Ovary (tissue), 9 donors: Measurements from ENCODE around the gene CNDP2. TPM values are rescaled to one million over a fixed set of nuclear protein-coding genes. Genes with fewer than 3 reads are reported as not detected.

Experiments
- DNase-seq, 5 donors: peaks; one replicate each; pipeline ENCODE4 v3.0.0-alpha.2; 2019 to 2020
- H3K27ac ChIP-seq, 2 donors: fragments of 200-600 bp; one replicate each; pipeline versions ENCODE4 v1.5.1 to v1.8.0; 2019 to 2022
- H3K27me3 ChIP-seq: fragments of 200-600 bp; one replicate; pipeline ENCODE4 v1.8.0; 2022
- H3K36me3 ChIP-seq: fragments of 200-600 bp; sonication (generic); one replicate; pipeline ENCODE4 v1.5.1; 2019
- H3K4me1 ChIP-seq: one replicate; pipeline ENCODE4 v1.8.1; 2013; ENCODE audit warnings: mild to moderate bottlenecking, moderate library complexity; ENCODE audit not compliant: insufficient read depth
- H3K4me3 ChIP-seq: fragments of 200-600 bp; sonication (generic); one replicate; pipeline ENCODE4 v1.5.1; 2017
- H3K9me3 ChIP-seq, 2 donors: fragments of 200-600 bp in 1 of 2; sonication (generic) in 1 of 2; one replicate each; pipeline versions ENCODE4 v1.5.1 to v1.8.1; 2013 to 2019; ENCODE audit warnings: mild to moderate bottlenecking in 1 of 2, moderate library complexity in 1 of 2
- EP300 ChIP-seq: sonication (generic); formaldehyde crosslinking; IDR thresholded peaks from one replicate; pipeline ENCODE4 v1.6.1; 2017; ENCODE audit warnings: antibody characterized with exemption
- POLR2A ChIP-seq: fragments of 450-650 bp; IDR thresholded peaks from one replicate; pipeline ENCODE4 v1.6.1; 2017; ENCODE audit warnings: antibody characterized with exemption, mild to moderate bottlenecking, moderate library complexity
- WGBS, 3 donors: extraction: QIAGEN DNeasy Blood & Tissue Kit in 1 of 3; methylation state at CpG; one replicate each; pipeline versions ENCODE4 v1.1.5 to v1.1.7; 2013 to 2017; 5-methylcytosine and 5-hydroxymethylcytosine counted together
- intact Hi-C, 4 donors: fragments of 100-400 bp; cut with DNase I; formaldehyde crosslinking; loops; one replicate each; pipeline versions ENCODE4 v1.11.0 to v1.15.1; 2022 to 2023
- polyA plus RNA-seq, 2 donors: library from polyadenylated mRNA; stranded (reverse); fragments of 200-250 nt in 1 of 2; fragments of 350-450 nt in 1 of 2; fragmentation: Illumina TruSeq in 1 of 2; extraction: RNeasy Lipid Tissue Mini Kit (QIAGEN cat#74804) in 1 of 2; gene quantifications; one replicate each; pipeline ENCODE4 v1.2.3, GENCODE V29; 2013 to 2014
- total RNA-seq, 7 donors: library from RNA; depleted of rRNA in 2 of 7; stranded (reverse); fragments of >200 nt in 2 of 7; fragmentation: NEBNext Ultra II Directional in 3 of 7; extraction: Animal tissue kit (Norgen Biotek cat#: 25700) in 3 of 7; gene quantifications; one replicate each; pipeline versions ENCODE4 v1.1.0 to v1.2.4, GENCODE V29; 2016 to 2023
- TF ChIP-seq, protein P1 (sequence below), 3 donors: fragments of 450-650 bp in 2 of 3; fragments of 200-600 bp in 1 of 3; IDR thresholded peaks; one replicate each; pipeline versions ENCODE4 v1.5.1 to v1.8.0; 2016 to 2022; ENCODE audit warnings: antibody characterized with exemption in 3 of 3, mild to moderate bottlenecking in 1 of 3
- donor health status: DM: no; HTN: no; CAD: no; lungs with moderate emphysema.
- donor health status: DM: no; HTN: no; CAD: no.
- donor health status: Bipolar disorder and iron deficiency.
- donor health status: DM: yes; HTN: yes; CAD: no.
- donor health status: DM: no; HTN: no; CAD: no.
- donor health status: DM: yes; HTN: yes; CAD: no.

The CNDP2 gene
- total and polyA plus RNA-seq, 9 donors: 28.1 to 119 (median 91.7) TPM

DNA sequence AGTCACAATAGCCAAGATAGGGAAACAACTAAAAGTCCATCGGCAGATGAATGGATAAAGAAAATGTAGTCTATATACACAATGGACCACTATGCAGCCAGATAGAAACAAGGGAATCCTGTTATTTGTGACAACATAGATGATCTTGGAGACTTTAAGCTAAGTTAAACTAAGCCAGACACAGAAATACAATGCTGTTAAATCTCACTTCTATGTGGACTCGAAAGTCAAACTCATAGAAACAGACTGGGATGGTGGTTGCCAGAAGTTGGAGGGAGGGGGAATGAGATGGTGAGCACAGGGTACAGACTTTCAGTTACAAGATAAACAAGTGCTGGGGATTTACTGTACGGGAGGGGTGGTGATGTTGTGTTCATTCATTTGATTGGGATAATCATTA lies 32.8 kb downstream of the CNDP2 start:
- Histone ChIP-seq H3K9me3 (no peaks in the 10 kb centered on the region), H3K27me3 (no peaks in the 10 kb centered on the region), H3K4me3 (no peak overlapping the region), H3K27ac (no peak overlapping the region), H3K36me3 (no peaks in the 10 kb centered on the region), H3K4me1 (peaks cover 2% of the 10 kb centered on the region)
- intact Hi-C loops: no loop called here
- no peak for TF ChIP-seq POLR2A
- TF ChIP-seq, protein P1, sequence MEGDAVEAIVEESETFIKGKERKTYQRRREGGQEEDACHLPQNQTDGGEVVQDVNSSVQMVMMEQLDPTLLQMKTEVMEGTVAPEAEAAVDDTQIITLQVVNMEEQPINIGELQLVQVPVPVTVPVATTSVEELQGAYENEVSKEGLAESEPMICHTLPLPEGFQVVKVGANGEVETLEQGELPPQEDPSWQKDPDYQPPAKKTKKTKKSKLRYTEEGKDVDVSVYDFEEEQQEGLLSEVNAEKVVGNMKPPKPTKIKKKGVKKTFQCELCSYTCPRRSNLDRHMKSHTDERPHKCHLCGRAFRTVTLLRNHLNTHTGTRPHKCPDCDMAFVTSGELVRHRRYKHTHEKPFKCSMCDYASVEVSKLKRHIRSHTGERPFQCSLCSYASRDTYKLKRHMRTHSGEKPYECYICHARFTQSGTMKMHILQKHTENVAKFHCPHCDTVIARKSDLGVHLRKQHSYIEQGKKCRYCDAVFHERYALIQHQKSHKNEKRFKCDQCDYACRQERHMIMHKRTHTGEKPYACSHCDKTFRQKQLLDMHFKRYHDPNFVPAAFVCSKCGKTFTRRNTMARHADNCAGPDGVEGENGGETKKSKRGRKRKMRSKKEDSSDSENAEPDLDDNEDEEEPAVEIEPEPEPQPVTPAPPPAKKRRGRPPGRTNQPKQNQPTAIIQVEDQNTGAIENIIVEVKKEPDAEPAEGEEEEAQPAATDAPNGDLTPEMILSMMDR (IDR thresholded peaks at IDR 0.05): no peak
- TF ChIP-seq EP300: no peak
- no peak for DNase-seq
- 76 to 87% (median 82%) methylated on average over 3 of the region's 3 CpGs for WGBS, 3 donors

DNA sequence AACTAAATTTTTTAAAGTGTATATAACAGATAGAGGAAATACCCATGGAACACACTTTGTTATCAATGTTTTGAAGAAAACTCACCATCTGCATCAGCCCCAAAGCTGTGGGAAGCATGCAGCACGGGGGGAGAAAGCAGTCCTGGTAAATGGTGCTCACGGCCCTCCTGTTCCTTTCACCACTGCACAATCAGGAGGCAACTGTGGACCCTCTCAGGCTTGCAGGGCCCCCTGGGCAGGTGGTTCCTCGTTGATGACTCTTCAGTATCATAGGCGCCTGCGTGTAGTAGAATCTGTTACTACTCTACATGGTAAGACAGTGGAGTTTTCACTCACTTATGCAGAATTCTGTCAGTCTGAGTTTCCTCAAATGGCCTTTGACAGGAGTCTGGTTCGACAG lies 33.2 kb downstream of the CNDP2 start:
- H3K27me3 ChIP-seq: no peaks in the 10 kb centered on the region
- H3K36me3 ChIP-seq: no peaks in the 10 kb centered on the region
- no peak overlapping the region for H3K27ac ChIP-seq
- TF ChIP-seq EP300 (no peak), POLR2A (no peak)
- TF ChIP-seq, protein P1 (IDR thresholded peaks at IDR 0.05): no peak
- no peaks in the 10 kb centered on the region for H3K4me1 ChIP-seq
- intact Hi-C loops: no loop called here
- H3K9me3 ChIP-seq: no peaks in the 10 kb centered on the region
- H3K4me3 ChIP-seq: no peak overlapping the region
- WGBS, 3 donors: 69 to 79% (median 72%) methylated on average over 6 of the region's 6 CpGs
- DNase-seq: no peak

DNA sequence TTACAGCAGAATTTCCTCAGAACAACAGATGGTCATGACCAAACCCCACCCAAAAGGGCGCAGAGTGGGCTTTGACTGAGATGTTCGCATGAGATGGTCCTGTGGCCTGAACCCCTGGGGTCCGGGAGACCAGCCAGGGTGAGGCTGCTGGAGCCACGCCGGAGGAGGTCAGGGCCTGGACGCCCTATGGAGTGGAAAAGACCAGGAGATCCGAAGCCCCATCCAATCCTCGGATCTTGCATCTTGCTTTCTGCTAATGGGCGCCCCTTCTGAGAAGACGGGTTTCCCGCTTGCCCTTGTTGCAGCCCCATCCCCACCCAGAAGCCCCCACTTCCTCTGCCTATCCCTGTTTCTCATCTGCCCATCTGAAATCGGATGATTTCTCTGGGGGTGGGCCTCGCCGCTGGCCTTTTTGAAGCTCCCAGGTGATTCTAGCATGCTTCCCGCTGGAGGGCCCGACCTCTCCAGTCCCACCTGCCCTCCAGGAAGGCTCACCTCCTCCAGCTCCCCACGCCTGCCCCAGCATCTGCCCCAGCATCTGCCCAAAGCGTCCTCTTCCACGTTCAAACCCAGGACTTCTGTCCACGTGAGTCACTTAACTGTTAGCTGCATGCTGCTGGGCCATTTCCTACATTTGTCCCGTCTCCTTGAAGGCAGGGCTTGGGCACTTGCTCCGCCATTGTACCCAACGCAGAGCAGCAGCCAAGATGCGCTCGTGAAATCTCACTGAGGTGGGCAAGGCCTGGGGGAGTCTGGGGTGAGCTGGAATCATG lies 33.8 kb downstream of the CNDP2 start:
- WGBS, 3 donors: 89 to 92% (median 90%) methylated on average over 25 of the region's 25 CpGs
- no peaks in the 10 kb centered on the region for H3K9me3 ChIP-seq
- intact Hi-C loops: no loop called here
- H3K4me1 ChIP-seq: no peaks in the 10 kb centered on the region
- no peaks in the 10 kb centered on the region for H3K36me3 ChIP-seq
- H3K4me3 ChIP-seq: no peak overlapping the region
- no peak for TF ChIP-seq POLR2A
- TF ChIP-seq, protein P1 (IDR thresholded peaks at IDR 0.05): no peak
- TF ChIP-seq EP300: no peak
- no peak for DNase-seq
- no peak overlapping the region for H3K27ac ChIP-seq
- H3K27me3 ChIP-seq: no peaks in the 10 kb centered on the region

DNA sequence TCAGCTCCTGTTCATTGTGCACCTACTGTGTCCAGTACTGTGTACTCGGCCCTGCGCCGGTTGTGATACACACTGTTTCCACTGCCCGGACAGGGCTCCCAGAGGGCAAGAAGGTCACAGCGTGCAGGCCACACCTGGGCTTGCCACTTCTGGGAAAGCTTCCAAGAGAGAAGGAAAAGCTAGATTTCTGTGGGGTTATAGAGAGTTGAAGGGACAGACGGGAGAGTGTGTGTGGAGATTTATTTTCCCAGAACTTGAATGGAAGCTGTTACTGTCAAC lies 34.4 kb downstream of the CNDP2 start:
- 56 to 82% (median 72%) methylated on average over 6 of the region's 6 CpGs for WGBS, 3 donors
- no peak overlapping the region for H3K27ac ChIP-seq
- no peaks in the 10 kb centered on the region for H3K4me1 ChIP-seq
- no peak overlapping the region for H3K4me3 ChIP-seq
- H3K36me3 ChIP-seq: no peaks in the 10 kb centered on the region
- no peak for DNase-seq
- intact Hi-C loops: no loop called here
- no peaks in the 10 kb centered on the region for H3K27me3 ChIP-seq
- TF ChIP-seq EP300 (no peak), POLR2A (no peak)
- TF ChIP-seq, protein P1 (IDR thresholded peaks at IDR 0.05): no peak
- H3K9me3 ChIP-seq: no peaks in the 10 kb centered on the region
